Loucy (cell line): Measurements from ENCODE around the gene XRCC3.

ENCODE experiments used
- H2AFZ ChIP-seq: fragments of 200-600 bp; sonication (generic); 2 replicates; pipeline ENCODE4 v1.6.0; 2016; ENCODE audit warnings: antibody characterized with exemption, mild to moderate bottlenecking, low read length, moderate library complexity
- H3F3A ChIP-seq: fragments of 200-600 bp; 2 replicates; pipeline ENCODE4 v1.6.0; 2016; ENCODE audit warnings: antibody characterized with exemption, low read depth, mild to moderate bottlenecking
- H3K27me3 ChIP-seq: fragments of 200-600 bp; sonication (generic); 2 replicates; pipeline ENCODE4 v1.6.1; 2014; ENCODE audit warnings: low read length, mild to moderate bottlenecking; ENCODE audit not compliant: insufficient read depth, poor library complexity, severe bottlenecking
- H3K36me3 ChIP-seq: fragments of 200-600 bp; sonication (generic); 2 replicates; pipeline ENCODE4 v1.6.1; 2016; ENCODE audit warnings: low read length; ENCODE audit not compliant: insufficient read depth
- H3K4me1 ChIP-seq: fragments of 200-600 bp; sonication (generic); 2 replicates; pipeline ENCODE4 v1.5.1; 2014; ENCODE audit warnings: low read length, mild to moderate bottlenecking; ENCODE audit not compliant: insufficient read depth, poor library complexity, severe bottlenecking
- H3K4me2 ChIP-seq: fragments of 200-600 bp; sonication (generic); 2 replicates; pipeline ENCODE4 v1.6.0; 2014; ENCODE audit warnings: antibody characterized with exemption, low read length, low read depth, mild to moderate bottlenecking; ENCODE audit not compliant: poor library complexity, severe bottlenecking
- H3K4me3 ChIP-seq: fragments of 200-600 bp; sonication (generic); 2 replicates; pipeline ENCODE4 v1.5.1; 2014; ENCODE audit warnings: low read length, mild to moderate bottlenecking, mixed read lengths; ENCODE audit not compliant: poor library complexity, severe bottlenecking
- H3K79me2 ChIP-seq: fragments of 200-600 bp; sonication (generic); 2 replicates; pipeline ENCODE4 v1.6.1; 2014; ENCODE audit warnings: low read length; ENCODE audit not compliant: insufficient read depth
- H3K9ac ChIP-seq: fragments of 200-600 bp; sonication (generic); 2 replicates; pipeline ENCODE4 v1.6.0; 2014; ENCODE audit warnings: mild to moderate bottlenecking, low read depth, low read length, moderate library complexity; ENCODE audit not compliant: poor library complexity, severe bottlenecking
- H3K9me2 ChIP-seq: fragments of 200-600 bp; sonication (generic); replicated peaks from 2 replicates; pipeline ENCODE4 v1.6.1; 2016; ENCODE audit warnings: low read depth, low read length, mixed read lengths
- H3K9me3 ChIP-seq: fragments of 200-600 bp; sonication (generic); 2 replicates; pipeline ENCODE4 v1.6.1; 2014; ENCODE audit warnings: mild to moderate bottlenecking, antibody characterized with exemption, low read length, low read depth; ENCODE audit not compliant: insufficient read depth
- H4K20me1 ChIP-seq: fragments of 200-600 bp; sonication (generic); 2 replicates; pipeline ENCODE4 v1.6.0; 2014; ENCODE audit warnings: antibody characterized with exemption, low read length, mild to moderate bottlenecking; ENCODE audit not compliant: insufficient read depth, poor library complexity, severe bottlenecking
- EZH2phosphoT487 ChIP-seq: fragments of 200-600 bp; IDR thresholded peaks from 2 replicates; pipeline ENCODE4 v1.6.1; 2018; ENCODE audit warnings: antibody characterized with exemption, mild to moderate bottlenecking, moderate library complexity, borderline replicate concordance
- TF ChIP-seq, protein P1 (sequence below): fragments of 200-600 bp; sonication (generic); conservative IDR thresholded peaks from 2 replicates; pipeline ENCODE4 v1.5.1; 2014; ENCODE audit warnings: mild to moderate bottlenecking, antibody characterized with exemption, low read length

XRCC3 gene

GRCh38 chr14:103663506-103663905 is 51.7 kb downstream of the XRCC3 start:
- no peaks in the 10 kb centered on the region for H4K20me1 ChIP-seq
- no peak overlapping the region for H3K4me3 ChIP-seq

GRCh38 chr14:103662591-103662990 is 52.7 kb downstream of the XRCC3 start:
- Histone ChIP-seq H3K4me3 (no peak overlapping the region), H3F3A (no peaks in the 10 kb centered on the region), H2AFZ (no peak overlapping the region), H4K20me1 (no peaks in the 10 kb centered on the region), H3K79me2 (no peaks in the 10 kb centered on the region), H3K9me2 (no peaks in the 10 kb centered on the region), H3K9me3 (no peaks in the 10 kb centered on the region), H3K4me2 (no peak overlapping the region), H3K4me1 (no peaks in the 10 kb centered on the region), H3K36me3 (peaks cover 69% of the 10 kb centered on the region; the same call in 1 of the 2 replicates), H3K9ac (no peak overlapping the region), H3K27me3 (no peaks in the 10 kb centered on the region)
- no peak for TF ChIP-seq EZH2phosphoT487
- TF ChIP-seq, protein P1, sequence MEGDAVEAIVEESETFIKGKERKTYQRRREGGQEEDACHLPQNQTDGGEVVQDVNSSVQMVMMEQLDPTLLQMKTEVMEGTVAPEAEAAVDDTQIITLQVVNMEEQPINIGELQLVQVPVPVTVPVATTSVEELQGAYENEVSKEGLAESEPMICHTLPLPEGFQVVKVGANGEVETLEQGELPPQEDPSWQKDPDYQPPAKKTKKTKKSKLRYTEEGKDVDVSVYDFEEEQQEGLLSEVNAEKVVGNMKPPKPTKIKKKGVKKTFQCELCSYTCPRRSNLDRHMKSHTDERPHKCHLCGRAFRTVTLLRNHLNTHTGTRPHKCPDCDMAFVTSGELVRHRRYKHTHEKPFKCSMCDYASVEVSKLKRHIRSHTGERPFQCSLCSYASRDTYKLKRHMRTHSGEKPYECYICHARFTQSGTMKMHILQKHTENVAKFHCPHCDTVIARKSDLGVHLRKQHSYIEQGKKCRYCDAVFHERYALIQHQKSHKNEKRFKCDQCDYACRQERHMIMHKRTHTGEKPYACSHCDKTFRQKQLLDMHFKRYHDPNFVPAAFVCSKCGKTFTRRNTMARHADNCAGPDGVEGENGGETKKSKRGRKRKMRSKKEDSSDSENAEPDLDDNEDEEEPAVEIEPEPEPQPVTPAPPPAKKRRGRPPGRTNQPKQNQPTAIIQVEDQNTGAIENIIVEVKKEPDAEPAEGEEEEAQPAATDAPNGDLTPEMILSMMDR, result no peak

More at GRCh38 chr14:103663506-103663905, 51.7 kb downstream of the XRCC3 start:
- Histone ChIP-seq H3K36me3 (peaks cover 73% of the 10 kb centered on the region; the same call in 1 of the 2 replicates), H3K27me3 (no peaks in the 10 kb centered on the region), H2AFZ (no peak overlapping the region), H3K9ac (no peak overlapping the region), H3K79me2 (no peaks in the 10 kb centered on the region), H3K9me3 (no peaks in the 10 kb centered on the region), H3K4me2 (no peak overlapping the region), H3K9me2 (no peaks in the 10 kb centered on the region), H3F3A (no peaks in the 10 kb centered on the region), H3K4me1 (no peaks in the 10 kb centered on the region)
- no peak for TF ChIP-seq EZH2phosphoT487
- TF ChIP-seq, protein P1, result no peak

GRCh38 chr14:103662029-103662428 is 53.2 kb downstream of the XRCC3 start:
- Histone ChIP-seq H3F3A (no peaks in the 10 kb centered on the region), H3K9me2 (no peaks in the 10 kb centered on the region), H4K20me1 (no peaks in the 10 kb centered on the region), H3K36me3 (peaks cover 72% of the 10 kb centered on the region; the same call in 1 of the 2 replicates), H3K4me1 (no peaks in the 10 kb centered on the region), H2AFZ (no peak overlapping the region), H3K27me3 (no peaks in the 10 kb centered on the region), H3K4me2 (no peak overlapping the region), H3K9ac (no peak overlapping the region), H3K4me3 (no peak overlapping the region), H3K9me3 (no peaks in the 10 kb centered on the region), H3K79me2 (no peaks in the 10 kb centered on the region)
- TF ChIP-seq, protein P1, result no peak
- no peak for TF ChIP-seq EZH2phosphoT487
